Neuronal stem cell (in vitro differentiated cells): Measurements from ENCODE around the gene CDO1.

Experiments used
- DNase-seq: peaks from one replicate; pipeline ENCODE4 v3.0.0-alpha.2; 2013; ENCODE audit warnings: low spot score
- H2AFZ ChIP-seq: one replicate; pipeline ENCODE4 v1.6.1; 2013; ENCODE audit warnings: mild to moderate bottlenecking, low read length, inconsistent platforms
- H2AK5ac ChIP-seq: 2 replicates; pipeline ENCODE4 v1.6.1; 2013; ENCODE audit warnings: low read depth, mild to moderate bottlenecking, inconsistent platforms, low read length, moderate library complexity, mixed read lengths
- H2BK120ac ChIP-seq: 2 replicates; pipeline ENCODE4 v1.6.1; 2013; ENCODE audit warnings: low read depth, mild to moderate bottlenecking, inconsistent platforms, low read length, moderate library complexity, mixed read lengths
- H2BK12ac ChIP-seq: one replicate; pipeline ENCODE4 v1.6.1; 2013; ENCODE audit warnings: low read length, inconsistent platforms
- H2BK15ac ChIP-seq: 2 replicates; pipeline ENCODE4 v1.6.1; 2013; ENCODE audit warnings: mild to moderate bottlenecking, low read length, inconsistent platforms, mixed read lengths
- H2BK5ac ChIP-seq: one replicate; pipeline ENCODE4 v1.6.1; 2013; ENCODE audit warnings: inconsistent platforms, mild to moderate bottlenecking, low read length, moderate library complexity
- H3K14ac ChIP-seq: one replicate; pipeline ENCODE4 v1.6.1; 2013; ENCODE audit warnings: low read length, inconsistent platforms
- H3K18ac ChIP-seq: 2 replicates; pipeline ENCODE4 v1.6.1; 2013; ENCODE audit warnings: low read length, inconsistent platforms
- H3K23ac ChIP-seq: 2 replicates; pipeline ENCODE4 v1.6.1; 2013; ENCODE audit warnings: low read depth, mild to moderate bottlenecking, mixed read lengths, low read length, inconsistent platforms; ENCODE audit not compliant: poor library complexity
- H3K27ac ChIP-seq: replicated peaks from 3 replicates; pipeline ENCODE4 v1.5.1; 2013; ENCODE audit warnings: low read length, inconsistent platforms
- H3K27me3 ChIP-seq, 3 experiments: 2 replicates each; pipeline ENCODE4 v1.6.1; 2013; ENCODE audit warnings: low read length in 3 of 3, mild to moderate bottlenecking in 2 of 3, inconsistent platforms in 1 of 3, low read depth in 1 of 3, mixed read lengths in 1 of 3, moderate library complexity in 1 of 3; ENCODE audit not compliant: control insufficient read depth in 3 of 3, insufficient read depth in 3 of 3
- H3K36me3 ChIP-seq, 2 donors: replicated peaks in 1 of 2; 2 replicates each; pipeline ENCODE4 v1.6.1; 2013; ENCODE audit warnings: low read length in 2 of 2; ENCODE audit not compliant: control insufficient read depth in 2 of 2, insufficient read depth in 2 of 2
- H3K4ac ChIP-seq: 2 replicates; pipeline ENCODE4 v1.6.1; 2013; ENCODE audit warnings: inconsistent platforms, mild to moderate bottlenecking, low read length, moderate library complexity
- H3K4me1 ChIP-seq, 2 donors: 1 replicate in 1 of 2; 2 replicates in 1 of 2; pipeline ENCODE4 v1.6.1; 2013; ENCODE audit warnings: low read length in 2 of 2, low read depth in 1 of 2; ENCODE audit not compliant: control insufficient read depth in 2 of 2, insufficient read depth in 1 of 2
- H3K4me2 ChIP-seq: one replicate; pipeline ENCODE4 v1.6.1; 2013; ENCODE audit warnings: mild to moderate bottlenecking, low read length, inconsistent platforms; ENCODE audit not compliant: insufficient read depth, poor library complexity, severe bottlenecking
- H3K4me3 ChIP-seq, 2 donors: 2 replicates each; pipeline ENCODE4 v1.5.1; 2013; ENCODE audit warnings: low read length in 2 of 2, mild to moderate bottlenecking in 2 of 2, inconsistent platforms in 1 of 2, moderate library complexity in 1 of 2
- H3K79me1 ChIP-seq: one replicate; pipeline ENCODE4 v1.6.1; 2013; ENCODE audit warnings: low read depth, mild to moderate bottlenecking, inconsistent platforms, low read length, moderate library complexity
- H3K9ac ChIP-seq: one replicate; pipeline ENCODE4 v1.6.1; 2013; ENCODE audit warnings: mild to moderate bottlenecking, low read depth, low read length, inconsistent platforms; ENCODE audit not compliant: poor library complexity
- H3K9me3 ChIP-seq, 2 donors: replicated peaks in 1 of 2; 2 replicates each; pipeline versions ENCODE3 to v1.6.1; 2013; ENCODE audit warnings: low read length in 2 of 2, mild to moderate bottlenecking in 2 of 2, inconsistent platforms in 1 of 2, low read depth in 1 of 2, mixed read lengths in 1 of 2, moderate library complexity in 1 of 2; ENCODE audit not compliant: control insufficient read depth in 2 of 2, insufficient read depth in 1 of 2
- H4K8ac ChIP-seq: one replicate; pipeline ENCODE4 v1.6.1; 2013; ENCODE audit warnings: low read depth, mild to moderate bottlenecking, inconsistent platforms, low read length, moderate library complexity
- H4K91ac ChIP-seq: one replicate; pipeline ENCODE4 v1.6.1; 2013; ENCODE audit warnings: low read length, low read depth, mild to moderate bottlenecking, inconsistent platforms; ENCODE audit not compliant: poor library complexity
- WGBS, 2 donors: extraction: QIAGEN DNeasy Blood & Tissue Kit; methylation state at CpG; one replicate each; pipeline ENCODE4 v1.1.7; 2013; ENCODE audit warnings: missing lambda C conversion rate in 2 of 2, mixed read lengths in 1 of 2; ENCODE audit not compliant: insufficient read length in 2 of 2, insufficient replicate concordance in 1 of 2; ENCODE audit errors: extremely low coverage in 2 of 2; 5-methylcytosine and 5-hydroxymethylcytosine counted together

The CDO1 gene

DNA sequence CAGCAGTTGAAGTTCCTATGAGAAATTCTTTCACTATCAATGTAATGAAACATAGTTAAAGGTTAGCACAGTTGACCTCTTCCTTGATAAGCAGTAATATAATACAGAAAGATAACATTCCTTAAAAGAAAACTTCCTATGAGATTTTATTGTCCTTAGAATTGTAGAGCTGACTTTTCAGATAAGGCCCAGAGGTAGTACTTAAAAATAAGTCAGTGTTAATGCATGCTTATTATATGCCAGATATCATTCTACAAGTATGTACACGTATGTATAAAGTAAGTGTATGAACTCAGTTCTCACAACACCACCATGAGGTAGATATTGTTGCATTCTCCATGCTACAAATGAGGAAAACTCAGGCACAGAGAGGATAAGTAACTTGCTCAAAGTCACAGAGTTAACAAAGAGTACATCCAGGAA is 40.6 kb upstream of the CDO1 start:
- Histone ChIP-seq H2BK12ac (no peak overlapping the region), H3K27me3 (no peaks in the 10 kb centered on the region), H3K4me3 (no peak overlapping the region), H3K9me3 (peaks cover 0 to 10% of the 10 kb centered on the region in 2 donors), H3K14ac (no peak overlapping the region), H3K4me1 (peaks cover 0 to 4% of the 10 kb centered on the region in 2 donors), H2BK120ac (no peak overlapping the region), H3K4me2 (no peak overlapping the region), H4K8ac (no peak overlapping the region), H3K4ac (no peak overlapping the region), H3K36me3 (no peaks in the 10 kb centered on the region), H2AK5ac (no peak overlapping the region), H2AFZ (no peak overlapping the region), H3K18ac (no peak overlapping the region), H3K9ac (no peak overlapping the region), H4K91ac (no peak overlapping the region), H3K23ac (no peak overlapping the region), H3K79me1 (no peaks in the 10 kb centered on the region), H3K27ac (no peak overlapping the region), H2BK15ac (no peak overlapping the region), H2BK5ac (no peak overlapping the region)
- no peak for DNase-seq
- no CpG with 5 or more reads among the region's 1 CpG for WGBS, 2 donors

DNA sequence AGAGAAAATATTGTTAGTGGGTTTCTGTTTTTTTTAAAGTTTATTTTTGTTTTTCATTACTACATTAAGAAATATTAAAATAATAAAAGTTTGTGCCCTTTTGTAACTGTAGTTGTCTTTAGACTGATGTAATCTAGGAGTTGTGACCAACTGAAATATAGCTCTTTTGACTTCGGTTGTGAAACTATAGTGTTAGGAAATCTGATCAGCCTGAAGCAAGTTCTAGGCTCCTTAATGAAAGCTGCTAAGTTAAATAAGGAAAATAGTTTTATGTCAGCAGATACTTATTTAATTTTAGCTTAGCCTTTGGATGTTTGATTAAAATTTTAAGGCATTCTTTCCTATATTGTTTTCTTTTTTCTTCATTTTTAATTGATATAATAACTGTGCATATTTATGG is 39.5 kb upstream of the CDO1 start:
- no peak overlapping the region for H2BK15ac ChIP-seq
- H3K4me3 ChIP-seq = no peak overlapping the region
- H2BK120ac ChIP-seq = no peak overlapping the region
- no peaks in the 10 kb centered on the region for H3K79me1 ChIP-seq
- no peak overlapping the region for H2BK5ac ChIP-seq
- peaks cover 0 to 10% of the 10 kb centered on the region in 2 donors for H3K9me3 ChIP-seq
- H3K18ac ChIP-seq = no peak overlapping the region
- H2AFZ ChIP-seq = no peak overlapping the region
- no peak overlapping the region for H3K14ac ChIP-seq
- no peak for DNase-seq
- no peak overlapping the region for H3K9ac ChIP-seq
- peaks cover 0 to 11% of the 10 kb centered on the region in 2 donors for H3K4me1 ChIP-seq
- H3K4me2 ChIP-seq = no peak overlapping the region
- no CpG with 5 or more reads among the region's 1 CpG for WGBS, 2 donors
- H4K8ac ChIP-seq = no peak overlapping the region
- no peak overlapping the region for H4K91ac ChIP-seq
- H3K27me3 ChIP-seq = no peaks in the 10 kb centered on the region
- H3K4ac ChIP-seq = no peak overlapping the region
- H2BK12ac ChIP-seq = no peak overlapping the region
- no peaks in the 10 kb centered on the region for H3K36me3 ChIP-seq
- H2AK5ac ChIP-seq = no peak overlapping the region
- no peak overlapping the region for H3K23ac ChIP-seq
- no peak overlapping the region for H3K27ac ChIP-seq

DNA sequence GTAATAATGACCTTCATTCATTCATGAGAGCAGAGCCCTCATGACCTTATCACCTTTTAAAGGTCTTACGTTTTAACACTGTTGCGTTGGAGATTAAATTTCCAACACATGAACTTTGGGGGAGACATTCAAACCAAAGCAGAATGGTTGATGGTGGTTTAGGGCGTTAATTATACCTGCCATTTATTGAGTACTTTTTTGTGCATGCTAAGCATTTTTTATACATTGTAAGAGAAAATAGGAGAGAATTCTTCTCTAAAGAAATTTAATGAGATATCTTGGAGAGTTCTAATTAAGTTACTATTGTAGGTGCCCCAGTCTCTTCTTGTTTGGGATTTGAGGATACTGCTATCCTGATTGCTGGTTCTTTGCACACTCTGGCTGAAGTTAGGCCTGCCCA is 37.7 kb upstream of the CDO1 start:
- H3K9ac ChIP-seq = no peak overlapping the region

DNA sequence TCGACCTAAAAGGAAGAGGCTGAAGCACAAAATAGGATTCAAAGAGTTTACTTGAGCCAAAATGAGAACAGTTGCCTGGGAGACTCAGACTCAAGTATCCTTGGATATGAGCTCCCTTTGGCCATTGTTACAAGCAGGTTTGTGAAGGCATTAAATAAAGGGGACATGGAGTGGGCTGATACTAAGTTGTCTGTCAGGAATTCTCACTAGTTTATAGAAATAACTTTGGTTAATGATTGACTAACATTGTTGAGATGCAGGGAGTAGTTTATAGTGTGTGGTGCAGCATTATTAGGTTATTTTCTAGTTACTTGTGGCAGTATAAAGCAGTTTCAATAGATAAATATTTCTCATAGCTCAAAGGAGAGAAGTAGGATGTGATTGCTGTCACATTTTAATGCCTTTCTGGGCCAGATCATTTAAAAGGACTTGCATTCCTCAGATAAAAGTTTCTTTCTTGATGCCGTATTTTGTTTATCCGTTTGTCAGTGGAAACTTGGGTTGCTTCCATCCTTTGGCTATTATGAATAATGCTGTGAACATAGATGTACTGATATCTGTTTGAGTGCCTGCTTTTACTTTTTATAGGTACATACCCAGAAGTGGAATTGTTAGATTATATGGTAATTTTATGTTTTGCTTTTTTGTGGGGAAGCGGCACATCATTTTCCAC is 34.4 kb upstream of the CDO1 start:
- Histone ChIP-seq H4K8ac (no peak overlapping the region), H3K36me3 (no peaks in the 10 kb centered on the region), H3K9ac (no peak overlapping the region), H3K27ac (no peak overlapping the region), H3K4me1 (peaks cover 0 to 22% of the 10 kb centered on the region in 2 donors), H3K9me3 (peaks cover 0 to 10% of the 10 kb centered on the region in 2 donors), H3K27me3 (no peaks in the 10 kb centered on the region), H4K91ac (no peak overlapping the region), H2AK5ac (no peak overlapping the region), H3K23ac (no peak overlapping the region), H3K14ac (no peak overlapping the region), H3K79me1 (no peaks in the 10 kb centered on the region), H2AFZ (no peak overlapping the region), H3K4me3 (no peak overlapping the region), H2BK15ac (no peak overlapping the region), H2BK12ac (no peak overlapping the region), H2BK120ac (no peak overlapping the region), H2BK5ac (no peak overlapping the region), H3K4ac (no peak overlapping the region), H3K4me2 (no peak overlapping the region), H3K18ac (no peak overlapping the region)
- DNase-seq = no peak
- no CpG with 5 or more reads among the region's 4 CpGs for WGBS, 2 donors

More for the DNA sequence above, 37.7 kb upstream of the CDO1 start:
- Histone ChIP-seq H3K27me3 (no peaks in the 10 kb centered on the region), H3K4me1 (peaks cover 0 to 25% of the 10 kb centered on the region in 2 donors), H2BK120ac (no peak overlapping the region), H3K4ac (no peak overlapping the region), H3K4me3 (no peak overlapping the region), H4K91ac (no peak overlapping the region), H3K23ac (no peak overlapping the region), H2BK15ac (no peak overlapping the region), H3K14ac (no peak overlapping the region), H2AK5ac (no peak overlapping the region), H3K27ac (no peak overlapping the region), H4K8ac (no peak overlapping the region), H2BK12ac (no peak overlapping the region), H3K4me2 (no peak overlapping the region), H2BK5ac (no peak overlapping the region), H3K79me1 (no peaks in the 10 kb centered on the region), H2AFZ (no peak overlapping the region), H3K18ac (no peak overlapping the region), H3K9me3 (peaks cover 0 to 10% of the 10 kb centered on the region in 2 donors), H3K36me3 (no peaks in the 10 kb centered on the region)
- no CpG with 5 or more reads among the region's 3 CpGs for WGBS, 2 donors
- DNase-seq = no peak
